ENCODE data around the gene PLXNA2.

Gene PLXNA2

GRCh38 chr1:207998691-207999090 is 245.5 kb downstream of the PLXNA2 start:
- H3K4me3 ChIP-seq (replicated peaks; ENCODE audit: low read depth, low read length) = no peak overlapping the region
- no peak for TF ChIP-seq CTCF (IDR thresholded peaks at IDR 0.05; ENCODE audit: low read depth, low read length, missing control alignments)
- no peak for DNase-seq (ENCODE audit: extremely low read depth, low read depth)

GRCh38 chr1:207997486-207998268 is 246.5 kb downstream of the PLXNA2 start:
- H3K4me3 ChIP-seq (replicated peaks; ENCODE audit: low read depth, low read length) = no peak overlapping the region
- peak; percentile 35 for DNase-seq (ENCODE audit: extremely low read depth, low read depth)
- peak; percentile 77 for TF ChIP-seq CTCF (IDR thresholded peaks at IDR 0.05; ENCODE audit: low read depth, low read length, missing control alignments)

GRCh38 chr1:207996636-207997035 is 247.5 kb downstream of the PLXNA2 start:
- no peak overlapping the region for H3K4me3 ChIP-seq (replicated peaks; ENCODE audit: low read depth, low read length)
- no peak for TF ChIP-seq CTCF (IDR thresholded peaks at IDR 0.05; ENCODE audit: low read depth, low read length, missing control alignments)
- no peak for DNase-seq (ENCODE audit: extremely low read depth, low read depth)

GRCh38 chr1:207995576-207995975 is 248.6 kb downstream of the PLXNA2 start:
- no peak for DNase-seq (ENCODE audit: extremely low read depth, low read depth)
- no peak overlapping the region for H3K4me3 ChIP-seq (replicated peaks; ENCODE audit: low read depth, low read length)
- no peak for TF ChIP-seq CTCF (IDR thresholded peaks at IDR 0.05; ENCODE audit: low read depth, low read length, missing control alignments)

GRCh38 chr1:207993477-207994445 is 250.4 kb downstream of the PLXNA2 start:
- TF ChIP-seq CTCF (IDR thresholded peaks at IDR 0.05; ENCODE audit: low read depth, low read length, missing control alignments) = peak; percentile 45
- H3K4me3 ChIP-seq (replicated peaks; ENCODE audit: low read depth, low read length) = no peak overlapping the region
- DNase-seq (ENCODE audit: extremely low read depth, low read depth) = no peak

- H3K4me3 ChIP-seq (replicated peaks; ENCODE audit: low read depth, low read length) = no peak overlapping the region
- TF ChIP-seq CTCF (IDR thresholded peaks at IDR 0.05; ENCODE audit: low read depth, low read length, missing control alignments) = no peak
- DNase-seq (ENCODE audit: extremely low read depth, low read depth) = no peak
These were observed 251.4 kb downstream of the PLXNA2 start for GRCh38 chr1:207992677-207993236.

Measured in HFF-Myc (cell line).